SK-N-SH treated with all-trans-retinoic acid at 6 μM for 48 hours (cell line): ENCODE results near the gene RGS9.

ENCODE experiments used
- BACH2 ChIP-seq: fragments of 250-450 bp; sonication (Bioruptor Pico); IDR thresholded peaks from 2 replicates; pipeline ENCODE4 v1.9.0; 2021; ENCODE audit warnings: mild to moderate bottlenecking, borderline replicate concordance
- CREB5 ChIP-seq: fragments of 250-450 bp; sonication (Bioruptor Pico); IDR thresholded peaks from 2 replicates; pipeline ENCODE4 v1.5.1; 2020; ENCODE audit warnings: low read depth, mild to moderate bottlenecking, moderate library complexity
- CSDC2 ChIP-seq: fragments of 250-450 bp; sonication (Bioruptor Pico); IDR thresholded peaks from 2 replicates; pipeline ENCODE4 v1.5.0; 2020; ENCODE audit warnings: mild to moderate bottlenecking, moderate library complexity
- ESRRG ChIP-seq: fragments of 250-450 bp; sonication (Bioruptor Pico); IDR thresholded peaks from 2 replicates; pipeline ENCODE4 v1.6.1; 2021; ENCODE audit warnings: mild to moderate bottlenecking
- GLIS3 ChIP-seq: fragments of 250-450 bp; sonication (Bioruptor Pico); IDR thresholded peaks from 2 replicates; pipeline ENCODE4 v1.5.0; 2020; ENCODE audit warnings: mild to moderate bottlenecking, moderate library complexity
- OSR1 ChIP-seq: fragments of 250-450 bp; sonication (Bioruptor Pico); IDR thresholded peaks from 2 replicates; pipeline ENCODE4 v1.8.0; 2022; ENCODE audit warnings: moderate library complexity, mild to moderate bottlenecking, inconsistent platforms
- RARB ChIP-seq: fragments of 250-450 bp; sonication (Bioruptor Pico); IDR thresholded peaks from 2 replicates; pipeline ENCODE4 v1.8.0; 2021; ENCODE audit warnings: mild to moderate bottlenecking, moderate library complexity
- SNAI2 ChIP-seq: fragments of 250-450 bp; sonication (Bioruptor Pico); IDR thresholded peaks from 2 replicates; pipeline ENCODE4 v1.5.0; 2020; ENCODE audit warnings: mild to moderate bottlenecking, moderate library complexity
- TOX ChIP-seq: fragments of 250-450 bp; sonication (Bioruptor Pico); IDR thresholded peaks from 2 replicates; pipeline ENCODE4 v1.8.0; 2021; ENCODE audit warnings: mild to moderate bottlenecking, moderate library complexity, borderline replicate concordance
- ZFP3 ChIP-seq: fragments of 250-450 bp; sonication (Bioruptor Pico); IDR thresholded peaks from 2 replicates; pipeline ENCODE4 v1.5.0; 2020; ENCODE audit warnings: mild to moderate bottlenecking, moderate library complexity
- ZFP30 ChIP-seq: fragments of 450-650 bp; formaldehyde crosslinking; IDR thresholded peaks from 2 replicates; pipeline ENCODE4 v1.5.0; 2022; ENCODE audit warnings: mild to moderate bottlenecking, moderate library complexity
- ZNF8 ChIP-seq: fragments of 450-650 bp; formaldehyde crosslinking; IDR thresholded peaks from 2 replicates; pipeline ENCODE4 v1.5.0; 2020; ENCODE audit warnings: mild to moderate bottlenecking, moderate library complexity

GRCh38 chr17:65166787-65167186, 29.6 kb downstream of the RGS9 start:
- no peak for TF ChIP-seq CSDC2
- TF ChIP-seq ZNF8 (CRISPR knock-in tag): no peak
- TF ChIP-seq BACH2 (CRISPR knock-in tag): no peak
- TF ChIP-seq RARB (CRISPR knock-in tag): no peak
- TF ChIP-seq OSR1 (CRISPR knock-in tag): no peak
- no peak for TF ChIP-seq ESRRG (CRISPR knock-in tag)
- TF ChIP-seq TOX: no peak
- no peak for TF ChIP-seq SNAI2
- no peak for TF ChIP-seq CREB5 (CRISPR knock-in tag)
- TF ChIP-seq GLIS3 (CRISPR knock-in tag): no peak
- TF ChIP-seq ZFP30: no peak
- no peak for TF ChIP-seq ZFP3 (CRISPR knock-in tag)
